HepG2 (cell line): ENCODE results near the gene ST7L.

ENCODE experiments used
- CTCF ChIP-seq: sonication (generic); formaldehyde crosslinking; IDR thresholded peaks from 2 replicates; pipeline ENCODE4 v1.5.0; 2020; ENCODE audit warnings: mild to moderate bottlenecking, missing genetic modification reagents, moderate library complexity
- ETV5 ChIP-seq: IDR thresholded peaks from 2 replicates; pipeline ENCODE4 v1.6.1; 2018; ENCODE audit warnings: missing biosample characterization, missing genetic modification reagents, inconsistent platforms, borderline replicate concordance
- JUNB ChIP-seq: sonication (generic); formaldehyde crosslinking; IDR thresholded peaks from 2 replicates; pipeline ENCODE4 v1.8.0; 2022; ENCODE audit warnings: missing genetic modification reagents, mild to moderate bottlenecking, borderline replicate concordance
- NFIB ChIP-seq: sonication (generic); formaldehyde crosslinking; IDR thresholded peaks from 2 replicates; pipeline ENCODE4 v1.9.0; 2021; ENCODE audit warnings: missing genetic modification reagents, mild to moderate bottlenecking, borderline replicate concordance
- NR3C1 ChIP-seq: sonication (generic); formaldehyde crosslinking; IDR thresholded peaks from 2 replicates; pipeline ENCODE4 v1.4.0; 2020; ENCODE audit warnings: missing genetic modification reagents
- POGK ChIP-seq: sonication (generic); formaldehyde crosslinking; conservative IDR thresholded peaks from 2 replicates; pipeline ENCODE4 v1.8.0; 2022; ENCODE audit warnings: mild to moderate bottlenecking, moderate library complexity, missing genetic modification reagents
- ZHX1 ChIP-seq: sonication (generic); formaldehyde crosslinking; IDR thresholded peaks from 2 replicates; pipeline ENCODE4 v1.8.1; 2022; ENCODE audit warnings: low read depth, mild to moderate bottlenecking, missing genetic modification reagents
- ZNF552 ChIP-seq: sonication (generic); formaldehyde crosslinking; IDR thresholded peaks from 2 replicates; pipeline ENCODE4 v1.9.0; 2022; ENCODE audit warnings: missing genetic modification reagents, mild to moderate bottlenecking, borderline replicate concordance
- ZNF580 ChIP-seq: IDR thresholded peaks from 2 replicates; pipeline ENCODE4 v1.6.1; 2016; ENCODE audit warnings: low read depth, borderline replicate concordance
- ZNF883 ChIP-seq: sonication (generic); formaldehyde crosslinking; IDR thresholded peaks from 2 replicates; pipeline ENCODE4 v1.5.1; 2020; ENCODE audit warnings: mild to moderate bottlenecking, missing genetic modification reagents; ENCODE audit errors: not compliant biosample characterization
- ZSCAN29 ChIP-seq: sonication (generic); formaldehyde crosslinking; conservative IDR thresholded peaks from 2 replicates; pipeline ENCODE4 v1.4.0; 2020; ENCODE audit warnings: mild to moderate bottlenecking, missing genetic modification reagents

- TF ChIP-seq ZSCAN29 (CRISPR knock-in tag): no peak
- TF ChIP-seq NR3C1 (CRISPR knock-in tag): no peak
- TF ChIP-seq POGK (CRISPR knock-in tag): peak; percentile 33; the same call in 1 of the 2 replicates
- TF ChIP-seq NFIB: no peak
- no peak for TF ChIP-seq JUNB (CRISPR knock-in tag)
- TF ChIP-seq ZHX1 (CRISPR knock-in tag): peak; percentile 98
- peak; percentile 28; the same call in 1 of the 2 replicates for TF ChIP-seq CTCF (CRISPR knock-in tag)
- TF ChIP-seq ETV5: peak; percentile 82
- peak; percentile 76; the same call in 1 of the 2 replicates for TF ChIP-seq ZNF580 (CRISPR knock-in tag)
- peak; percentile 4 for TF ChIP-seq ZNF883 (CRISPR knock-in tag)
- TF ChIP-seq ZNF552 (CRISPR knock-in tag): no peak
Observed at GRCh38 chr1:112619518-112620376, 806 bp upstream of the ST7L start, which contains the start of gene CAPZA1.
